ENCODE results near the gene OAS2.

Gene OAS2

DNA sequence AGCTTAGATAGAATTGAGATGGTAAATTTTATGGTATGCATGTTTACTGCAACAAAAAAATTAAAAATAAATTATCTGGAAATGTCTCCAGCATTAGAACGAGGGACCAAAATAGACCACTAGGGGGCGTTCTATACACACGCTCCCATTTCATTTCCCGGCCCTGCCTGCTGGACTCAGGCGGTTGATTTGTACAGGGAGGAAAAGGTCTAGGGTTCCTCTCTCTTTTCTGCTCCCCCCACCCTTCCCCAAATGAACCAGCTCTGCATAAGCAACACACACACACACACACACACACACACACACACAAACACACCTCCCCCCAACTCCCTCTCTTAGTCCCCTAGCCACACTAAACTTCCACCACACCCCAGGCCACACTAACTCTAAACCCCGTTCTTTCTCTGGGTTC, 70.4 kb downstream of the OAS2 start:
- peak in 41 of 42 donors; percentile 29 to 91 (median 73) for DNase-seq
- intact Hi-C loops (cut with DNase I), result loop anchor here (2.0 to 5.0 kb wide), 2 partner anchors 104 to 124 kb away; no protein-coding TSS in a partner anchor

DNA sequence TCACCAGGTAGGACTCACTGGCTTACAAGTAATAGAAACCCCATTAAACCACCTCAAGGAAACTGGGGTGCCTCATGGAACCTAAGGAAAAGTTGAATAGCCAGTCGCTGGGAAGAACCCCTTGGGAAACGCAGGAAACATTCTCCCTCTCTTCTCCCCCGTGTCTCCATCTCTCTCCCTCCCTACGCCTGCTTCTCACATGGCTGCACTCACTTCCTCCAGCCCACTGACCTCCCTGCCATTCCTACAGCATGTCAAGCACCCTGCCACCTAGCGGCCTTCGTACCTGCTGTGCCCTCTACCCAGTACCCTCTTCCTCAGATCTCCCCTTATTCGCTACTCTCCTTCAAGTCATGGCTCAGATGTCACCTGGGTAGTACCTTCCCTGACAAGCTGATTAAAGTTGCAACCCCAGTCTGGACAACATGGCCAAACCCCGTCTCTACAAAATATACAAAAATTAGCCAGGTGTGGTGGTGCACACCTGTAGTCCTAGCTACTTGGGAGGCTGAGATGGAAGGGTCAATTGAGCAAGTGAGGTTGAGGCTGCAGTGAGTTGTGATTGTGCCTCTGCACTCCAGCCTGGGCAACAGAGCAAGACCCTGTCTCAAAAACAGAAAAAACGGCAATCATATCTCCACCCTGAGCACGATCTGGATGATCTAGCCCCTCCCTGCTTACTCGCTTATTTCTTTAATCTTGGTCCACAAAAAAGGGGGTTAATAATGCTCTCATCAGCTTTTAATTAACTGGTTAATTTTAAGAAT, 71.8 kb downstream of the OAS2 start:
- DNase-seq, result no peak
- intact Hi-C loops (cut with DNase I), result loop anchor here (2.0 to 5.0 kb wide), 2 partner anchors 103 to 122 kb away; no protein-coding TSS in a partner anchor

DNA sequence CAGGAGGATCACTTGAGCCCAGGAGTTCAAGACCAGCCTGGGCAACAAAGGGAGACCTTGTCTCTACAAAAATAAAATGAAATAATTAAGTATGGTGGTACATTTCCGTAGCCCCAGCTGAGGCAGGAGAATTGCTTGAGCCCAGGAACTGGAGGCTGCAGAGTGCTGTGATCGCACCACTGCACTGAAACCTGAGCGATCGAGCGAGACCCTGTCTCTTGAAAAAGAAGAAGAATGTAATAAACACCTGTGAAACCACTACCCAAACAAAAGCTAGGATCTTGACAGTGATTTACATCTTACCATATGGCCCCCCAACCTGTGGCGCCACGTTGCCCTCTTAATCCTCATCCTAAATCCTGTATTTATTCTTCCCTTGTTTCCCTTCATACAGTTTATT, 72.5 kb downstream of the OAS2 start:
- DNase-seq, result no peak
- intact Hi-C loops (cut with DNase I), result no loop called here

DNA sequence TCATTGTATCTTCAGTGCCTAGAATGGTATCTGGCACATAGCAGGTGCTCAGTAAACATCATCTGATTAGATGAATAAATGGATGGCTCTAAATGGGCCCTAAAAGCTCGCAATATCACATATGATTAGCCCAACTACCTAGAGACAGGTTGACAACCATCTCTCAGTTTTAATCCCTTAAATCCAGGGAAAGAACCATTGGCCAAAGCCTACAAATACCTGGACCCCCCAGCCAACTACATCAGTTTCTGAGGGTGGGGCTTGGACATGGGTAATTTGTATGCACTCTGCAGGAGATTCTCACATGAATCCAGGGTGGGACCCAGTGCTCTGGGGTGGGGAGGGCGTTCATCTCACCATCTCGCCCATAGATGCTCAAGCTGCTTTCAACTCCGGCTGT, 73.4 kb downstream of the OAS2 start:
- intact Hi-C loops (cut with DNase I), result no loop called here
- no peak for DNase-seq

DNA sequence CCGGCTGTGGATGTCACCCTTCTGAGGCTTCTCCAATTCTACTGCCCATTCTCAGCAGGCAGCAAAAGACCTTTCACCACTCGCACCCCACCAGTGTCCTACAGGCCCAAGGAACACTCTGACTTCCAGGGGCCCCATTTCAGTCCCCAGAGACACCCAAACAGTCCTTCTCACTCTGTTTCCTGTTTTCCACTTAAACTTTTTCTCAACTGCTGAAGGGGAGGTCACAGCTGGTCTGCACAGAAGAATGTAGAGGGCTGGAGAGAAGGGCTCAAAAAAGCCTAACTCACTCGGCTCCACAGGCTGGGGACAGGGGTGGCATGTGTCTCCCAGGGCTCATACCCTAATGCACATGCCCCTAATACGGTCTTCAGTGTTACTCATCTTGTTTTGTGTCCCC, 74.0 kb downstream of the OAS2 start:
- intact Hi-C loops (cut with DNase I), result no loop called here
- DNase-seq, result no peak

DNA sequence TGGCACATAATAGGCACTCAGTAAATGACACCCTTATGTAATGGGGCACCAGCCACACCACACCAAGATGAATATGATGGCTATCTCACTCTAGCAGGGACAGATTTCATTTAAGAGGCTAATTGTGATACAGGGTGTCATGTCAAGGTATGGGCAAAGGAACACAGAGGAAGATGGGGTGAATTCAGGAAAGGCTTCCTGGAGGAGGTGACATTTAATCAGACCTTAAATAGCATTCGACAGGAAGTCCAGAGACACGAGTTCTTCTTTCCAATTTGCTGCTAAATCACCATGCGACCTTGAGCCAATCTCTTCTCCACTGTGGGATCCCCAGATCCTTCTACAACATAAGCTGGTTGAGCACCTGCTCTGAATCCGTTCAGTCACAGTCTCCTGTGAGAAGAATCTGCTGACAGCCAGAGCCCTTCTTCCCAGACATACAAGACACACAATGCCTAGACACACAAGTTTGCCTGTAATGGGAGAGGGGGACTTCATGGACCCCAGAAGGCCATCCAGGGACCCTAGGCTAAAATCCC, 76.7 kb downstream of the OAS2 start:
- no peak for DNase-seq
- intact Hi-C loops (cut with DNase I), result no loop called here

DNA sequence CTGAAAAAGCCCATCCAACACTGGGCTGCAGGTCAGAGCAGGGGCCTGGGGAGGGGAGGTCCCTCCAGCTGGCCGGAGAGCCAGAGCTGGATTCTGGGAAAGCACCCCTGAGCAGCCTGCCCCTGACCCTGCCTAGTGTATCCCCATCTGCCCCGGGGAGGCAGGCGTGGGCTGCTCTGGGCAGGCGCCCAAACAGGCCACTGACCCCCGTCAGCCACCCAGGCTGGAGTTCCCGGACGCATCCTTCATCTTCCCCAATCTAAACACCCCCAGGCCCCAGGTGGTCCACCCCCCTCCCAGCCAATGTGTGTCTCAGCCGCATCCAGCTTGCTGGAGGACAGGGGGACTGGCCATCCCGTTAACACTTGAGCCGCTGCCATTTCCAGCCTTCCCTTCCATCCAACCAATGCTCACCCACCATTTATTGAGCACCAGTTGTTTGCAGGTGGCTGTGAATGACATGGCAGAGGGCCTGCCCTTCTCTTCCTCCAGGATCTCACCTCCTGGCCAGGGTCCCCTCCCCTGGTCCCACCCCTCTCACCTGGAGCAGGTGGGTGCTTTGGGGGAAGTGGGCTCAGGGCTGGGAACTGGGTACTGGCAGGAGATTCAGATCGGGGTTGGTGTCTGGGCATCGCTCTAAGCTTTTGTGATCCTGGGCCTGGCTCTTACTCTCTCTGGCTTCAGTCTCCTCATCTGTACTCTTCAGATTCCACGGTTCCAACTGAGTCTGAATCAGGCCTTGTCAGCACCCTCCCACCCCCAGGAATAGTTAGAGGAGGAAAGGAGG, 77.5 kb downstream of the OAS2 start:
- DNase-seq, result peak in 1 of 42 donors; percentile 27
- intact Hi-C loops (cut with DNase I), result loop anchor here (2.0 kb wide), 1 partner anchor 43 kb away; no protein-coding TSS in a partner anchor

DNA sequence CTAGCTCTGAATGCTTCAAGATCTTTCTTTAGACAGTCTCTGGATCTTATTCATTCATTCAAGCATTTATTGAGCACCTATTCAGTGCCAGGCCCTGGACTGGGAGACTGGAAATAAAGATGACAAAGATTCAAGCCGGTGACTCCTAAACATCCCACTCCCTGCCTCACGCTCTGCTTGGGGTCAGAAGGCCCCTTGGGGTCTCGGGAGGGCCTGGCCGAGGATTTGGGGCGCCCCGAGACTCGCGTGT, 78.0 kb downstream of the OAS2 start:
- intact Hi-C loops (cut with DNase I), result loop anchor here (2.0 kb wide), 1 partner anchor 42 kb away; no protein-coding TSS in a partner anchor
- no peak for DNase-seq

DNA sequence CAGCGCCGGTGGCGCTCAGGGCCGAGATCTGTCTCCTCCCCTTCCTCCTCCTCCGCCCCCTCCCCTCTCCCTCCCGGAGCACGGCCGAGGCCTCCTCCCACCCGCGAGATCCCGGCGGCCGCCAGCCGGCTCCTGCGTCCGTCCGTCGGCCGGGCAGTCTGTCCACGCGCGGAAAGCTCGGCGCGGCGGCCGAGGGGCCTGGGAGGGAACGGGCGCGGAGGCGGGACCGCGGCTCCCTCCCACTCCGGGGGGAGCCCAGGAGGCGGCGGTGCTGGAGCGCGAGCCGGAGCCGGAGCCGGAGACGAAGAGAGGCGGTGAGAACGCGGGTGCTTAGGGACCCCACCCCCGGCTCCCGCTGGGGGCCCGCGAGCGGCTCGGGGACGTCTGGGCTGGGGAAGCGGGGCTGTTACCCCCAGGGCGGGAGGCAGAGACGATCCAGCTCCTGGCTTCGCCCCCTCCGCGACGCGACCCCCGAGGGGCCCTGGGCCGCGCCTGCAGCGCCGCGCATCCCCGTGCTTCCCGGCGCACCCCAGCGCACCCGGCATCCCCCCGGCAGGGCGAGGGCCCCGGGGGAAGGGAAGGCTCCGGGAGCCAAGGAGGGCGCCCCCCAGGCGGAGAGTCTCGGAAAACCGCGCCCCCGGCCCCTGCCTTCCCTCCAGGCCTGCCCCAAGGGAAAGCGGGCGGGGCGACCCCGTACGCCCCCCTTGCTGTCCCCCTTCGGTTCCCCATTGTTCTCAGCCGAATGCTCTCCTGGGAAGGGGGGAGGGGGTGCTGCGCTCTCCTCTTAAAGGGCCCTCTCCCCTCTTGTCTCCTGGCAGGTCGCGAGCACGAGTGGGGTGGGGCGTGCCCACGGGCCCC, 78.5 kb downstream of the OAS2 start, which contains the start of gene DTX1:
TSS of gene DTX1 (plus strand) at position 100 of the 858 bp plus-strand sequence. CDS start 1,463 bp downstream, outside the sequence.
- intact Hi-C loops (cut with DNase I), result loop anchor here (2.0 kb wide), 1 partner anchor 42 kb away; no protein-coding TSS in a partner anchor

DNA sequence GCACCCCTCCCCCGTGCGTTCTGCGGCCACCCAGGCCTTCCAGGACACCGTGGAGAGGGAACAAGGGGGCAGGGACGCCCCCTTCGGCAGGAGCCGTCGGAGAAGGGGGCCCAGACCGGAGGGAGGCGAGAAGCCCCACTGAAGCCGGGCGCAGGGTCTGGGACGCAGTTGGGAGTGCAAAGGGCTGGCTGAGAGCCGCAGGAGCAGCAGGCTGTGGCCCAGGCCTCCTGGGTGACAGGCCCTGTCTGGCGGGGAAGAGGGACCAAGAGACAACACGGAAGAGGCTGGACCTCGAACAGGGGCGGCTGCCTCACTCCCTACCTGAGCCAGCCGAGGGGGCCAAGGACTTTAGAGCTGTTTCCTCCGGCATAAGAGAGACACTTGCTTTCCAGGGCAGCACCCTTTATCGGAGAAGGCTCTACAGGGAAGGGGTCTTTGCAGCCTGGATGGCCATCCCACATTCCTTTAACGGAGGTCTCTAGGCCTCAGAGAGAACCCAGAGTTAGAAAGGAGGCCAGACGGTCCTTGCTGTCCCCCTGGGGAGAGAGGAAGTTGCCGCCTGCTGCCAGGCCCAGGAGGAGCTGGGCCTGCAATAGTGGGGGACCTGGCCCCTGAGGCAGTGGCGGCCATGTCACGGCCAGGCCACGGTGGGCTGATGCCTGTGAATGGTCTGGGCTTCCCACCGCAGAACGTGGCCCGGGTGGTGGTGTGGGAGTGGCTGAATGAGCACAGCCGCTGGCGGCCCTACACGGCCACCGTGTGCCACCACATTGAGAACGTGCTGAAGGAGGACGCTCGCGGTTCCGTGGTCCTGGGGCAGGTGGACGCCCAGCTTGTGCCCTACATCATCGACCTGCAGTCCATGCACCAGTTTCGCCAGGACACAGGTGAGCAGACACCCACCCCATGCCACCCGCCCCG, 79.5 kb downstream of the OAS2 start:
- peak in 4 of 42 donors; percentile 14 to 44 (median 18) for DNase-seq
- intact Hi-C loops (cut with DNase I), result loop anchor here (2.0 kb wide), 1 partner anchor 41 kb away; no protein-coding TSS in a partner anchor

More for the DNA sequence above, 78.5 kb downstream of the OAS2 start, which contains the start of gene DTX1:
- DNase-seq, result peak in 37 of 42 donors; percentile 16 to 85 (median 51)

DNA sequence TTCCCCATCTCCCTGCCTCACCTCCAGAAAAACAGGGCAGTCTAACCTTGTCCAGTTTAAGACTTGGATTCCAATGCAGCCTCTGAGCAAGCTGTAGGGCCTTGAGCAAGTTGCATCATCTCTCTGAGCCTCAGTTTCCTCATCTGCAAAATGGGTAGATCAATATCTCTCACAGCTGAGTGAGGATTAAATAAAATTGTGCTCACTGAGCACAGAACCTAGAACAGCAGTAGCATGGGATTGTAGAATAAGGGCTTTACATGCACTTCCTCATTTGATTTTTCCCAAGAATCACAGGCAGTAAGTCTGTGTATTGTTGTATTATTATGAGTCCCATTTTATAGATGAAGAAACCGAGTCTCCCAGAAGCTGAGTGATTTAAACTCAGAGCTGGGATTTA, 80.2 kb downstream of the OAS2 start:
- intact Hi-C loops (cut with DNase I), result no loop called here
- no peak for DNase-seq

DNA sequence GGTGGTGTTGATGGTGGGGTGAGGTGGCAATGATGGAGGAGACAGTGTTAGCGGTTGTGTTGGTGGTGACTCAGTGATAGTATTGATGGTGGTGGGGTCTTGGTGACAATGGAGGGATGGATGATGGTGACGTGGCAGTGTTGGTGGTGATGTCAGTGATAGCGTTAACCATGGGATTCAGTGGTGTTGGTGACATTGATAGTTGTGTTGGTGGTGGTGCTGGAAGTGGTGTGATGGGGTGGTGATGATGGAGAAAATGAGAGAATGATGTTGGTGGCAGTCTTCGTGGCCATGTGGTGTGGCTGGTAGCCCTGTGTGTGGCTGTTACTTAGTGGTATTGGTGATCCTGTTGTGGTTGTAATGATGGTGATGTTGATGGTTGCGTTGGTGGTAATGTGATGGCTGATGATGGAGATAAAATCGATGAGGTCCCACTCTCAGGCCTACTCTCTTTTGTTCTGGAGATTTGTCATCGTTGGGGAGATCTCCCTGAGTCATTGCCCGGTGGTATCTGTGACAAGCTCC, 80.8 kb downstream of the OAS2 start:
- no peak for DNase-seq
- intact Hi-C loops (cut with DNase I), result no loop called here

DNA sequence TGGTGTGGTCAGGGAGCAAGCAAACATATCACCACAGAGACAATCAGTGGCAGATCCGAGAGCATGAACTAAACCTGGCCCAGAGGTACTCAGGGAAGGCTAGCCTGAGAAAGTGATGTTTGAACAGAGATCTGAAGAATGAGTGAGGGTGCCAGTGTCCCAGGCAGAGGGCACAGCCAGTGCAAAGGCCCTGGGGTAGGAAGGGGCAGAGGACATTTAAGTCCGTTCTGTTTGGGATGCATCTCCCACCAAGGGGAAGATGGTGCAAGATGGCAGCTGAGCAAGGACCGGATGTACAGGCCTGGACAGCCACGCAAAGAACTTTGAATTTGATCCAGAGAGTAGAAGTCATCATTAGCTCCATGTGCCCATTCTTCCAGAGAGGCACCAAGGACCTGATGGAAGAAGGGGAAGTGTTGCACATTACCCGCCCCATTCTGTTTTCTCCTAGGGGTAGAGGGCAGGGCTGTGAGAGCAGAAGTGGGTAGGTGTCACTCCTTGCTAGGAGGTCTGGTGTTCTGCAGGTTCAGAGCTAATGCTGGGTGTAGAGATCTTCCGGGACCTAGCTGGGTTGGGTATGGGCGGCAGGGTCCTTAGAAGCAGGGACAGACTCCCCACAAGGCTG, 82.1 kb downstream of the OAS2 start:
- no peak for DNase-seq
- intact Hi-C loops (cut with DNase I), result no loop called here

DNA sequence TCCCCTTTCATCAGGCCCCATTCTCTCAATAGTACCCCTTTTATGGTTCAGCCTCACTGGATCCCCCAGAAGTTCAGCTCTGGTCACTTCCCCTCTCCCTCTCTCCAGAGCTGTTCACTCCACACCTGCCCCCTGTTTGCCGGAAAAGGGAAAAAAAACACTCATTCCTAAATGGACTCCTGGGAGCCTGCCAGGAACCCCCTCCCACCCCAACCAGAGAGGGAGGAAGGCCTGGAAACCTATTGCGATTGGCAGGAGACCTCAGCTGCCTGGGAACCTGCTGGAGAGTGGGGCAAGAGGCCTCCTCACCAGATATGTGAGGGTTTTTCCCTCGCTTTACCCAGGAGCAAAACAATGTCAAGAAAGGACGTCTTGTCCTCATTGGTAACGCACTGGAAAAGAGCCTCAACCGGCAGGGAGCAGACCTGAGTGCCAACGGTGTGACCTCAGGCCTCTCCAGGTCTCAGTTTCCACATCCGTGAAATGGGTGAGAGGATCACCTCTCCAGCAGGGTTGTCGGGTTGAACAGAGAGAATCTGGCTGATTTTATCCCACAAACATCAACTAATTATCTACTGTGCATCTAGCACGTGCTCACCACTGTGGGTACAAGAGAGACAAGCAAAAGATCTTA, 82.9 kb downstream of the OAS2 start:
- intact Hi-C loops (cut with DNase I), result no loop called here

More for the DNA sequence above, 82.9 kb downstream of the OAS2 start:
- peak in 2 of 42 donors; percentile 28 to 39 for DNase-seq
